ENCODE results near the gene UBE4B. TPM values are rescaled to one million over a fixed set of nuclear protein-coding genes. Genes with fewer than 3 reads are reported as not detected.

Gene UBE4B
- total and polyA plus RNA-seq, 8 donors: 13.0 to 45.3 (median 31.1) TPM

DNA sequence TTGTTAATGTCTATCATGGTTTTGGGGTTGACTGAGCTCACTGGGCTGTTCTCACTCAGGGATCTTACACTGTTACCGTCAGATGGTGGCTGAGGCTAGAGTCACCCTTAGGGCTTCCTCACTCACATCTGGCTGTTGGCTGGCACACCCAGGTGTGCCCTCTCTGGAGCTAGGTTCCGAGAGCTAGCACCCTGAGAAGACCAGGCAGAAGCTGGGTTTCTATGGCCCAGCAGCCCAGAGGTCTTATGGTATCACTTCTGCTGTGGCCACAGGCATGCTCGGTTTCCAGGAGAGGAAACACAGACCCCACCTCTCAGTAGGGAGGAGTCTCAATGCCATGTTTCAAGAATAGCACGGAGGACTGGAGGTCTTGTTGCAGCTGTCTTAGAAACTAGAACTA lies 156.9 kb downstream of the UBE4B start:
- Histone ChIP-seq H3K36me3 (no peaks in the 10 kb centered on the region), H3K4me3 (no peak overlapping the region), H3K27me3 (no peaks in the 10 kb centered on the region), H3K9me3 (no peaks in the 10 kb centered on the region), H3K27ac (no peak overlapping the region), H3K4me1 (no peaks in the 10 kb centered on the region)
- no peak for ATAC-seq
- DNase-seq: no peak
- 59 to 75% methylated on average over 4 of the region's 4 CpGs for WGBS, 2 donors
- no peak for FAIRE-seq
- intact Hi-C loops (cut with DNase I): no loop called here
- TF ChIP-seq, protein P1, sequence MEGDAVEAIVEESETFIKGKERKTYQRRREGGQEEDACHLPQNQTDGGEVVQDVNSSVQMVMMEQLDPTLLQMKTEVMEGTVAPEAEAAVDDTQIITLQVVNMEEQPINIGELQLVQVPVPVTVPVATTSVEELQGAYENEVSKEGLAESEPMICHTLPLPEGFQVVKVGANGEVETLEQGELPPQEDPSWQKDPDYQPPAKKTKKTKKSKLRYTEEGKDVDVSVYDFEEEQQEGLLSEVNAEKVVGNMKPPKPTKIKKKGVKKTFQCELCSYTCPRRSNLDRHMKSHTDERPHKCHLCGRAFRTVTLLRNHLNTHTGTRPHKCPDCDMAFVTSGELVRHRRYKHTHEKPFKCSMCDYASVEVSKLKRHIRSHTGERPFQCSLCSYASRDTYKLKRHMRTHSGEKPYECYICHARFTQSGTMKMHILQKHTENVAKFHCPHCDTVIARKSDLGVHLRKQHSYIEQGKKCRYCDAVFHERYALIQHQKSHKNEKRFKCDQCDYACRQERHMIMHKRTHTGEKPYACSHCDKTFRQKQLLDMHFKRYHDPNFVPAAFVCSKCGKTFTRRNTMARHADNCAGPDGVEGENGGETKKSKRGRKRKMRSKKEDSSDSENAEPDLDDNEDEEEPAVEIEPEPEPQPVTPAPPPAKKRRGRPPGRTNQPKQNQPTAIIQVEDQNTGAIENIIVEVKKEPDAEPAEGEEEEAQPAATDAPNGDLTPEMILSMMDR (IDR thresholded peaks at IDR 0.05): no peak

- no peaks in the 10 kb centered on the region for H3K4me1 ChIP-seq
- intact Hi-C loops (cut with DNase I): no loop called here
- H3K27ac ChIP-seq: no peak overlapping the region
- no peak overlapping the region for H3K4me3 ChIP-seq
- no peaks in the 10 kb centered on the region for H3K9me3 ChIP-seq
- DNase-seq (no peak), FAIRE-seq (no peak), ATAC-seq (no peak)
- WGBS, 2 donors: 79 to 86% methylated on average over 5 of the region's 5 CpGs
- TF ChIP-seq, protein P1 (IDR thresholded peaks at IDR 0.05): no peak
- H3K36me3 ChIP-seq: no peaks in the 10 kb centered on the region
- H3K27me3 ChIP-seq: no peaks in the 10 kb centered on the region
These were observed 159.5 kb downstream of the UBE4B start for GRCh38 chr1:10192263-10192662.

- DNase-seq (no peak), ATAC-seq (no peak), FAIRE-seq (no peak)
- Histone ChIP-seq H3K4me3 (no peak overlapping the region), H3K27me3 (no peaks in the 10 kb centered on the region), H3K4me1 (no peaks in the 10 kb centered on the region), H3K27ac (no peak overlapping the region), H3K36me3 (no peaks in the 10 kb centered on the region), H3K9me3 (no peaks in the 10 kb centered on the region)
- intact Hi-C loops (cut with DNase I): no loop called here
- 73 to 75% methylated on average over 6 of the region's 6 CpGs for WGBS, 2 donors
- TF ChIP-seq, protein P1 (IDR thresholded peaks at IDR 0.05): no peak
These were observed 160.5 kb downstream of the UBE4B start for GRCh38 chr1:10193288-10193687.

- no peak overlapping the region for H3K4me3 ChIP-seq
- no peak overlapping the region for H3K27ac ChIP-seq
- WGBS, 2 donors: 80 to 95% methylated on average over 6 of the region's 6 CpGs
- ATAC-seq: no peak
- DNase-seq: no peak
- TF ChIP-seq, protein P1 (IDR thresholded peaks at IDR 0.05): no peak
- no peaks in the 10 kb centered on the region for H3K36me3 ChIP-seq
- no peak for FAIRE-seq
- intact Hi-C loops (cut with DNase I): no loop called here
- no peaks in the 10 kb centered on the region for H3K9me3 ChIP-seq
- no peaks in the 10 kb centered on the region for H3K4me1 ChIP-seq
- no peaks in the 10 kb centered on the region for H3K27me3 ChIP-seq
These were observed 162.8 kb downstream of the UBE4B start for GRCh38 chr1:10195570-10195969.

DNA sequence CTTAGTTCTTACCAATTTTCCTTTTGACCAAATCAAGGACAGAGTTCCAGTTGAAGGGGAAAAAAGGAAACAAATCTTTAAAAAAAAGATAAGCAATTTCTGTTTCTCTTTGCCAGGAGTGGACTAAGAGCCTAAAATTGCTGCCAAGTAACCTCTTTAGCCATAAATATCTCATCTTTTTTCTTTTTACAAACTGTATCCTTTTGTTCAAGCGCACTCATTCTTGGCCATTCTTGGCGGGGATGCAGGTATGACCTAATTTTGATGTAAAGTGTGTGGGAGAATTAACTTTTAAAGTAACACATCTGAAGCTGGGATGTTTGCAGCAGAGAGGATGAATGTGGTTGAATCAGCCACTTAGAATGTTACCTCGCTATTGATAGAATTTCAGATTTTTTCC lies 164.2 kb downstream of the UBE4B start:
- Histone ChIP-seq H3K27ac (no peak overlapping the region), H3K27me3 (no peaks in the 10 kb centered on the region), H3K9me3 (no peaks in the 10 kb centered on the region), H3K4me1 (no peaks in the 10 kb centered on the region), H3K36me3 (no peaks in the 10 kb centered on the region), H3K4me3 (no peak overlapping the region)
- intact Hi-C loops (cut with DNase I): no loop called here
- FAIRE-seq: no peak
- 49 to 54% methylated on average over 3 of the region's 3 CpGs for WGBS, 2 donors
- TF ChIP-seq, protein P1 (IDR thresholded peaks at IDR 0.05): no peak
- no peak for ATAC-seq
- DNase-seq: no peak
